Activated CD4-positive, alpha-beta T cell treated with anti-CD3 and anti-CD28 coated beads, Interleukin-2, amount 50 U/mL, for 16 hours (primary cell): Measurements from ENCODE around the gene KLF18.
"Not testable (repeated sequence)": the region's sequence is repeated elsewhere in the genome, so short reads cannot be mapped to it uniquely, and the experiment has no call there.

Source experiments
- DNase-seq: peaks from one replicate; pipeline ENCODE4 v3.0.0-alpha.2; 2020

KLF18 gene

DNA sequence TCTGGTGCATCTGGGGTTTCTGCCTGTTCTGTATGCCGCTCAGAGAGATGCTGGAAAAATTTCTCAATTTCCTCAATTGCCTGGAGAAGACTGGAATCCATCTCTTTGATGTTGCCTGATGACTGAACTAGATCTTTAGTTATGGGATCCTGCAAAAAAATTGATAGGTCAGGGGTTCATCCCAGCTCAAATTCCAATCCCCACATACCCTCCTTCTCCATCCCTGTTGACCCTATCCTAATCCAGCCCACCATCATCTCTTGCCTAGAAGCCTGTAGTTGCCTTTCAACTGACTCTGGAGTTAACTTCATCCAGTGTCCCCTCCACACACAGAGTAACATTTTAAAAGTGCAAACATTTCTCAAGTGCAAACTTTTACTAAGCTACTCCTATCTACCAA is at the start of gene KLF18:
Gene KLF18 (minus strand): TSS at position 101 of the 400 bp plus-strand sequence. CDS start 0 bp downstream, at position 101.
- DNase-seq: no peak

DNA sequence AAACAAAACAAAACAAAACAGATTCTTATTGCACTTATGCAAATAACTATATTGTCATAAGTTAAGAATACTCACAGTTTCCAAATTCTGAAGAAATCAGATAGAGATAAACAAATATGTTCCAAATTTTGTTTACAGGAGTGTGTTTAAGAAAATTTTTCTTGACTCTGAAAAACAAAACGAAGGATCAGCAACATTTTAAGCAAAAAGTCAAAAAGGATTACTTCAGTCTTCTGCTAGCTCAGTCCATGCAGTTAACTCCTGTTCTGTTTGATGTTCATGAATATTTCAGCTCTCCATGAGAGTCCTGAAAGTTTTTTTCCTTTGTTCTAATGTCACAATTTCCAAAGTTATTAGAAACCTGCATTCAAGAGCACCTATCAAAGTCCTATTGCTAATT is 33.2 kb upstream of the KLF18 start:
- DNase-seq: no peak

DNA sequence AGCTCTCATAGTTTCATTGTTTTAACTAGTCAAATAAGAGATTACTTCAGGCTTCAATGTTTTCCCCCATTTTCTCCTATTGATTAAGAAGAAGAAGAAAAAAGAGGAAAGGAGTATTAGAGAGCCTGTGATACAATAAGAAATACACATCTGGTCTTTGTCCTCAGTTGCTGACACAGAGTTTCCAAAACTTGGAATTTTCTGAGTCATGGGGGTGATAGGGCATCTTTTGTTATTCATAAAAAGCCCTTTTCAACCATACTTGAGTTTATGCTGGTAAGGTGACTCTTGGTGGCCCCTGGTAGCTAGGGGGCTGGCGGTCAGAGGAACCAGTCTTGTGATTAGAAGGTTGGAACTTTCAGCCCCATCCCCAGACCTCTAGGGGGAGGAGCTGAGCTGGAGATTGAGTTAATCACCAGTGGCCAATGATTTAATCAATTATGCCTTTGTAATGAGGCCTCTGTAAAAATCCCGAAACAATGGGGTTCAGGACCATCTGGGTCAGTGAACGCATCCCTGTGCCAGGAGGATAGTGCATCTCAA is 28.9 kb upstream of the KLF18 start:
- DNase-seq: no peak

DNA sequence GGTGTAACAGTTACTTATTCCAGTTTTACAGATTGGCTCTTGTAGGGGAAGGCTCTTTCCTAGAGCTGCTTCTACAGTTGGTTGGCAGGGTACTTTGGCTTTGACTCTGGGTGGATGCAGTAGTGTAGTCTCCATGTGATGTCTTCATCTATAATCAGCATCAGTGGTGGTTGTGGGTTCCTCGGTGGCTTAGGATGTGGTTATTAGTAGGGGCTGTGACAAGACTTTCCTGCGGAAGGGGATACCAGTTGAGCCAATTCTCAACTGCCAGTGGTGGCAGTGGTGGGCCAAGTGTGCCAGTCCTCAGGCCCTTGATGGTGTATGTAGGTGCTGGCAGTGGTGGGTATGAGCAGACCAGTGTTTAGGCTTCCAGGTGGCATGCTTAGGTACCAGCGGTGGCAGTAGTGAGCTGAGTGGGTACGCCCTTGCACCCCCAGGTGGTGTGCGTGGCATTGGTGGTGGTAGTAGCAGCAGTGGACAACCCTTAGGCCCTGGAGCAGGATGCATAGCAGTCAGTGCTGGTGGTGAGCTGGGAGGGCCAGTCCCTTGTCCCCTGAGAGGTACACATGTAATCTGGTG is 27.2 kb upstream of the KLF18 start:
- peak; percentile 45 for DNase-seq

DNA sequence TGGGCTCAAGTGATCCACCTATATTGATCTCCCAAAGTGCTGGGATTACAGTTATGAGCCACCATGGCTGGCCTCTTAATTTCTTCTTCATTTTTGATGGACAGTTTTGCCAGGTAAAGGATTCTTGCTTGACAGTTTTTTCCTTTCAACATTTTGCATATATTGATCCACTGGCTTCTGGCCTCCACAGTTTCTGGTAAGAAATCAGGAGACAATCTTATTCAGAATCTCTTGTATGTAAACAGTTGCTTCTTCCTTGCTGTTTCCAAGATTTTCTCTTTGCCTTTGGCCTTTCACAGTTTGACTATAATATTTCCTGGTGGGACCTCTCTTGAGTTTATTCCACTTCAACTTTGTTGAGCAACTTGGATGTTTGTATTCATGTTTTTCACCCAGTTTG is 20.1 kb upstream of the KLF18 start:
- DNase-seq: no peak

DNA sequence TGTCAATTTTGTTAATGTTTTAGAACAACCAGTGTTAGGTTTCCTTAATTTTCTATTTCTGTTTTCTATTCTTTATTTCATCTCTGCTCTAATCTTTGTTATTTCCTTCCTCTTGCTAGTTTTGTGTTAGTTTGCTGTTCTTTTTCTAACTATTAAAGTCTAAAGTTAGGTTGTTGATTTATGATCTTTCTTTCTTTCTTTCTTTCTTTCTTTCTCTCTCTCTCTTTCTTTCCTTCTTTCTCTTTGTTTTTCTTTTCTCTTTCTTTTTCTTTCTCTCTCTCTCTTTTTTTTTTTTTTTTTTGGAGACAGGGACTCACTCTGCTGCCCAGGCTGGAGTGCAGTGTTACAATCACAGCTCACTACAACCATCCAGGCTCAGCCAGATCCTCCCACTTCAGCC is 17.4 kb upstream of the KLF18 start:
- no peak for DNase-seq

DNA sequence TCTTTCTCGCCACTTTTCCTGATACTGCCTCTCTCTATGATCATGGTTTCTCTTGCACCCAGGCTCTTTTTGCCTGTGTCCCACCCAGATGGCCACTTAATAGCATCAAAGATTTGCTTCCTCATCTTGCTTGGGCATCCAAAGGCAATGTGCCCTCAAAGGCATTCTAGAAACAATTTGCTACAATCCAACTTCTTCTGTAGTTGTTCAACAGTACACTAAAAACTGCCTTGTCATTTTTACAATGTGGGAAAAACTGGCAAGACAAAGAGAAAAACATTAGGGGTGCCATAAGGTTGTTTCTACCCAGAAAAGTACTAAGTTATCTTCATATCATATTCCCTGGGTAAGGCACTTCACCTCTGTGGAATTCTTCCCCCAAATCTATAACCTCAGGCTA is 16.5 kb upstream of the KLF18 start:
- DNase-seq: no peak

DNA sequence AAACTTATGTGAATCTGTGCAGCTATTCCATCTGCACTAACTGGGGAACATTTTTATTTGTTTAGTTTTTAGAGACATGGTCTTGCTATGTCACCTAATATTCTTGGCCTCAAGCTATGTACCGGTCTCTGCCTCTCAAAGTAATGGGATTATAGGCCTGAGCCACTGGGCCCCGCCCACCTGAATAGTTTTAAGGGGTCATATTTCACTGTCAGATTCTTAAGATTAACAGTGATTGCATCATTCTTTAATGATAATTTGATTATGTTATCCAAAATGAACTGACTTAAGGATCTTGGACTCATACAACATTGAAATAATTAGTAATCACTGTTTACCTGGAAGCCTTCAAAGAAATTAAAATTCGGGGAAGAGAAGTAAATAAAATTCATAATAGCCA is 12.6 kb upstream of the KLF18 start:
- DNase-seq: no peak

DNA sequence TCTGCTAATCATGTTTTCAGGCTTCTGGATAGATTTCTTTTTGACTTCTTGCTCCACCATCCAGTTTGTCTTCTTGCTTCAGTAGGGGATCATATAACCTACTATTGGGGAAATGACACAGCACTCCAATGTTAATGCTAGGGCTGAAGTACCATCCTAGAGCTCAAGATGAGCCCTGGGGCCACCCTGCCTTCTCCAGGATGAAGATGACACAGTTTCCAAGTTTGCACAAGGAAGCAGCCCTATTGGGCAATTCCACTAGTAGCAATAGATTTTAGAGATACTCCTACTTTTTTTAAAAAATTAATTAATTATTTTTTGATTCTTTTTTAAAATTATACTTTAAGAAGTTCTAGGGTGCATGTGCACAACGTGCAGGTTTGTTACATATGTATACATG is 11.3 kb upstream of the KLF18 start:
- DNase-seq: no peak

DNA sequence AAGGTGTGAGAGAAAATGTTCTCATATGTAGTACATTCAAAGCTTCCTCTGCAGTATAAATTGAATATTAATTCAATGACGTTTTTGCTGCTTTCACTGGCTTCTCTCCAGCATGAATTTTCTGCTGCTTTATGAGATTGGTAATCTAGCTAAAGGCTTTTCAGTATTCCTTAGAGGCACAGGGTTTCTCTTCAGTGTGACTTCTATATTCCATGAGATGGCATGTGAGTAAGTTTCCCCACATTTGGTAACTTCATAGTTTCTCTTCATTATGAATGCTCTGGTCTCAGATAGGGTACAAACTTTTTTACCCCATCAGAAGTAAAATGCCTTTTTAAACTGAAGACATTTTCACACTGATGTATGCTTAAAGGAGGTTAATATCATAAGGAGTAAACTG is 10.4 kb upstream of the KLF18 start:
- DNase-seq: no peak

DNA sequence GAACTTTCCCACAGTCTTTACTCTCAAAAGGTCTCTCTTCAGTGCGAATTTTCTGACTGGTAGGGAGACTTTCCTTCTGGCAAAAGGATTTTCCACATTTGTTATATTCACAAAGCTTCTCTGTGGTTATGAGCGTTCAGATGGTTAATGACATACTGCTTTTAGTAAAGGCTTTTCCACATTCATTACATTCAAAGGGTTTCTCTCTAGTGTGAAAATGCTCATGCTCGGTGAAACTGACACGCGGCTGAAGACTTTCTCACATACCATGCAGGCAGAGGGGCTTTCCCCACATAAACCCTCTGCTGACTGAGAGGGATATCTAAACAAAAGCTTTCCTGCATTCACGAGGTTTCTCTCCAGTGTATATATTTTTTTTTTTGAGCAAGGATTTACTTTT is 9.9 kb upstream of the KLF18 start:
- DNase-seq: no peak

DNA sequence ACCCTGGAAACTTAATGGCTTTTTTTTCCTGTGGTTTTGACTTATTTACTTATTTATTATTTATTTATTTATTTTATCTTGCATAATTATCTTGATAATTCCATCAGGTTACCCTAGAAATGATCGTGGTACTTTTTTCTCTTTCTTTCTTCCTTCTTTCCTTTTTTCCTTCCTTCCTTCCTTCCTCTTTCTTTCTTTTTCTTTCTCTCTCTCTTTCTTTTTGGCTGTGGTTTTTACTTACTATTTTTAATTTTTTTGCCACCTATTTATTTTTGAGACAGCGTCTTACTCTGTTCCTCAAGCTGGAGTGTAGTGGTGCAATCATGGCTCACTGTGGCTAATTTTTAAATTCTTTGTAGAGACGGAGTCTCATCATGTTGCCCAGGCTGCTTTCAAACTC is 6.2 kb upstream of the KLF18 start:
- DNase-seq: no peak

DNA sequence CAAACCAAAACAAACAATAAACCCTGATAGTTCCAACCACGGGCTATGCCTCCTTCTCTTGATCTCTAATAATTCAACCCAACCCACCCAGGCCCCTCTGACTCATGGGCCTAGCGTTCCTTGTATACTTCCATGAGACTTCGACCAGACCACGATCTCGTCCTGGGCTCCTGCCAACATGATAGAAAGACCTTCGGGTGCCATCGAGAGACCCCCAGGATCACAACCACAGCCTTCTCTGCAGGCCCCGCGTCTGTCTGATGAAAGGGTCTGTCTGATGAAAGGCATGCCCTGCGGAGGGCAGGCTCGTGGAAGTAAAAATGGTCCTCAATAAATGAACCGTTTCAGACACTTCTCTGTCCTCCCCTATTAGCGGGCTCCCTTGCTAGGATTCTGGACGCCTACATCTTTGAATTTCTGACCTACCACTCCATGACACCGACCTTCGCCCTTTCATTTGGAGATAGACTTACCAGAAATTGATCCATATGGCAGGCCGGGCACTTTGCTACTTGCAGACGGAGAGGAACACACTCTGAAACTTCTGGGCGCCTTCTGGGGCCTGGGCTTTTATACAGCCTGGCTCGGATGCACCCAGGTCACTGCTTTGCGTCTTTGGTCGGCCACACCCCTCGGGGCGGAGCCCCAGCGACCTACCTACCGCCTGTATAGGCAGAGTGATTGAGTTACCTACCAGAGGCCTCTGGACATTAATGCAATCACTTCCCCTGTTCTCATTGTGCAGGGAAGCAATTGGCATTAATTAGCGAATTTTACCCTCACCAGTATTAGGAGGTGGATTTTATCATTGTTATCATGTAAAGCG is 5.3 kb upstream of the KLF18 start:
- DNase-seq: no peak

DNA sequence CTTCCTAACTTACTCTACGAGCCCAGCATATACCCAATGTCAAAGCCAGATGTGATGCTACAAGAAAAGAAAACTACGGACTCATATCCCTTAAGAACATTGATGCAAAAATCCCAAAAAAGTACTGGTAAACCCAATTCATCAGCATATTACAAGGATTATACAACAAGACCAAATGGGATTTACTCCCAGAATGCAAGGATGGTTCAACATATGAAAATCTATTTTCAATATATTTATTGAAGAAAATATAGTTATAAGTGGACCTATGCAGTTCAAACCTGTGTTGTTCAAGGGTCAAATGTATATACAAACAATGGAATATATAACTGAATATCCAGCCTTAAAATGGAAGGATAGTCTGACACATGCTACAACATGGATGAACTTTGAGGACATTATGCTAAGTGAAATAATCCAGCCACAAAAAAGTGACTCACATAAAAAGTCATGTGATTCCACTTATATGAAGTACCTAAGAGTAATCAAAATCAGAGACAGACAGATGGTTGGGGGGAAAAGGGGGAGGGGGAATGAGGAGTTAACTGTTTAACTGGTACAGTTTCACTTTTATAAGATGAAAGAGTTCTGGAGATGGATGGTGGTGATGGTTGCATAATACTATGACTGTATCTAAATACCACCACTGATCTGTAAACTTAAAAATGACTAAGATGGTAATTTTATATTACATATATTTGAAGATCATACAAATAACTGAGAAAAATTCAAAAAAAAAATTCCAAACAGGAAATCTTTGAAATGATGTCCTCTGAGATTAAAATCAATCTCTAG is 3.7 kb upstream of the KLF18 start:
- DNase-seq: no peak

DNA sequence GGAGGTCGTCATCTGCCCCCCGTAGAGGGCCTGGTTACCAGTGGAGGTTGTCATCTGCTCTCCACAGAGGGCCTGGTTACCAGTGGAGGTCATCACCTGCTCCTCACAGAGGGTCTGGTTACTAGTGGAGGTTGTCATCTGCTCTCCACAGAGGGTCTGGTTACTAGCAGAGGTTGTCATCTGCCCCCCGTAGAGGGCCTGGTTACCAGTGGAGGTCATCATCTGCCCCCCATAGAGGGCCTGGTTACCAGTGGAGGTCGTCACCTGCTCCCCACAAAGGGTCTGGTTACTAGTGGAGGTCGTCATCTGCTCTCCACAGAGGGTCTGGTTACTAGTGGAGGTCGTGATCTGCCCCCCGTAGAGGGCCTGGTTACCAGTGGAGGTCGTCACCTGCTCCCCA is 1.9 kb downstream of the KLF18 start:
- not testable (repeated sequence) for DNase-seq

DNA sequence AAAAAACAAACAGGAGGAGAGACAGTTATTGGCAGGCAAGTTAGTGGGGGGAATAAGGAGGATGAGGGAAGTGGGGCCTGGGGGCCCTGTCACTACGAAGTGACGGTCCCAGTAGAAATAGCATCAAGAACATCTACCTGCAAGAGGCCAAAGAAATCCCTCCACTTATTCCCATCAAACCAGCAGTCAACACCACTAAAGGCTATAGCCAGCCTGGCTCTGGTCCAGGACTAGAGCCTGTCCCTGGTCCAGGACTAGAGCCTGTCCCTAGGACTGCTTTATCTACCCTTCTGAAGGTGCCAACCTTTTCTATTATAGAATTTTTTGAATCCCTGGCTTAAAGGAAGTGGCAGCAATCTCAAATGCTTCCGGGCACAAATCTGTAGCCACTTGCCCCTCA is 3.2 kb downstream of the KLF18 start:
- DNase-seq: no peak

DNA sequence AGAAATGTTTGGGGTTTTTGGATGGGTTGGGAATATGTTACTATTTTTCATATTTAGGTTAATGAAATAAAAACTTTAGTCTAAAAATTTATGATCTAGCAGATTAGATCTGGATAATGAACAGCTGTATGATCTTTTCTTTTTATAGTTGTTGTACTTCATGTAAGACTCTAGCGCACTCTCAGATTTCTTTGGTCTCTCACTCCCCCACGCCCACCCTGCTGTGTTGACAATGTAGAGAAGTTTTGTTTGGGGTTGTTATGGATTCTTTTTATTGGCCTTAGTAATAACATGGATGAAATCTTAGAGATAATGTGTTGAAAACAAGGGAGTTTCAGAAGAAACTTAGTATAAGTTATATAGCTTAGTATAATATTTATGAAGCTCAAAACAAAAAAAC is 5.5 kb downstream of the KLF18 start:
- DNase-seq: no peak

DNA sequence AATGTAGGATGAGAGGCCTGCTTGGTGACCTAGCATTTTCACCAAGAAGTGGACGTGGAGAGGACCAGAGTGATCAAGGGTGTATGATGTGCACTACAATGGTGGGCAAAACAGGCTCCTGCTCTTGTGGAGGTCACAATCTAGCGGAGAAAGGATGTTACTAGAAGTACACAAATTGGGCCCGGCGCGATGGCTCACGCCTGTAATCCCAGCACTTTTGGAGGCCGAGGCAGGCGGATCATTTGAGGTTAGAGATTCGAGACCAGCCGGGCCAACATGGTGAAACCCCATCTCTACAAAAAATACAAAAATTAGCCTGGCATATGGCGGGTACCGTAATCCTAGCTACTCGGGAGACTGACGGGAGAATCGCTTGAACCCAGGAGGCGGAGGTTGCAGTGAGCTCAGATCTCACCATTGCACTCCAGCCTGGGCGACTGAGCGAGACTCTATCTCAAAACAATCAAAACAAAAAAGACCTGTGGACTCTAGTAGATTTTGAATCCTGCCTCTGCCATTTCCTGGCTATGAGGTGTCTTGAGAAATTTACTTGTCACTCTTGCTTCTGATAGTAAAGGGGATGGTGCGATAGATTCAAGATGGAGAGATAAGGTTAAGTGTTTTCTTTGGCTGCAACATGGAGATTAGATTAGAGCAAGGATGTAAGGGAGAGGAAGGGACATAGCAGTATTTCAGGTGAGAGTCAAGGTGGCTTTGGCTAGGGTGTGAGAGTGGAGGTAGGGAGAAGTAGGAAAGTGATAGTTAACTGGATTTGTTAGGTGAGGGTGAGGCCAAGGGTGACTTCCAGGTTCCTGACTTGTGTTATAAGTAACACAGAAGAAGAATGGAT is 7.1 kb downstream of the KLF18 start:
- no peak for DNase-seq

DNA sequence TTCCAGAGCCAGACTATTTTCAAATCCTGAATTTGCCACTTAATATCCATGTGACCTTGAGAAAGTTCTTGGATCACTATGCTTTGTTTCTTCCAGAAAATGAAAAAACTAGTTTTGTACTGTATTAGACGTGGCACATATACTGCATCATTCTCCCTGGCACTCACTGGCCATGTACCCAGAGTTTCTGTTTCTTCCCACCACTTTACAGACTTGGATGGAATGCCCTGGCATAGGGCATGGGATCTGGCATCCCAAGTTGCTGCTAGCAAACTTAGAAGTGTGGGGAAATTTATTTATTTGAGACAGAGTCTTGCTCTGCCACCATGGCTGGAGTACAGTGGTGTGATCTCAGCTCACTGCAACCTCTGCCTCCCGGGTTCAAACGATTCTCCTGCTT is 10.0 kb downstream of the KLF18 start:
- no peak for DNase-seq

DNA sequence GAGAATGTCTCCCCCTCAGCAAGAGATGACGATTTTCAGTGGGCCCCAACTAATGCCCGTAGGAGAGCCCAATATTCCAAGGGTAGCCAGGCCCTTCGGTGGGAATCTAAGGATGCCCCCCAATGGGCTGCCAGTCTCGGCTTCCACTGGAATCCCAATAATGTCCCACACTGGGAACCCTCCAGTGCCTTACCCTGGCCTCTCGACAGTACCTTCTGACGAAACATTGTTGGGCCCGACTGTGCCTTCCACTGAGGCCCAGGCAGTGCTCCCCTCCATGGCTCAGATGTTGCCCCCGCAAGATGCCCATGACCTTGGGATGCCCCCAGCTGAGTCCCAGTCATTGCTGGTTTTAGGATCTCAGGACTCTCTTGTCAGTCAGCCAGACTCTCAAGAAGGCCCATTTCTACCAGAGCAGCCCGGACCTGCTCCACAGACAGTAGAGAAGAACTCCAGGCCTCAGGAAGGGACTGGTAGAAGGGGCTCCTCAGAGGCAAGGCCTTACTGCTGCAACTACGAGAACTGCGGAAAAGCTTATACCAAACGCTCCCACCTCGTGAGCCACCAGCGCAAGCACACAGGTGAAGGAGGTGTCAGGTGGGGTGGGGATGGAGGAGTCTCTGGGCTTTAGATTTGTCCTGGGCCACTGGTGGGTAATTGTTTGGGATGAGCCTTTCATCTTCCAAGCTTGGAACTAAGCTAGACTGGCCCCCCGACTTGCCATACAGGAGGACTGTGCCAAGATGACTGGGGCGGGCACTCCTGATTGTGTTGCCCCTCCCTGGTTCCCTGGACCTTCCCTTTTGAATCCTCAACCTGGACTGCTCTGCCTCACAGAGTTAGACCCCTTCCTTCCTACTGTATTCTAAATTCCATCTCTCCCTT is 11.6 kb downstream of the KLF18 start:
- DNase-seq: no peak

DNA sequence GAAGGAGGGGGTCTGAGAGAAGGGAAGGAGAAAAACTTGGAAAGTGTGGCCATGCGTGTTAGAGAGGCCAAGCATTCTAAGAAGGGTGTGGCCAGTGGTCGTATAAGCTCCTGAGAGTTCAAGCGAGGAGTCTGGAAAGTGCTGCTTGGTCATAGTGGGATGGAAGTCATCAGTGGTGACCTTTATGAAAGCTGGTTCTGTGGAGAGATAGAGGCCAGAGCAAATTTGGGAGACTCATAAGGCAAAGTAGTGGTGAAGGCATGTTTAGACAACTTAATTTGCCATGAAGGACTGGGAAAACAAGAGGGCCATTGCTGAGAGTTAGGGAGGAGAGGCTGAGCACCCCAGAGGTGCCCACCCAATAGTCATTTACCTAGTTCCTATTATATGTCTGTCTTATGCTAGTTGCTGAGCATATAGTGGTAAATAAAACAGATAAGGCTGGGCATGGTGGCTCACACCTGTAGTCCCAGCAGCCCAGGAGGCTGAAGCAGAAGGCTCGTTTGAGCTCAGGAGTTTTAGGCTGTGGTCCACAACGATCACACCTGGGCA is 21.0 kb downstream of the KLF18 start:
- DNase-seq: no peak
